GM12892 (cell line): ENCODE measurements around the gene DIS3L.

Source experiments
- POLR2A ChIP-seq: IDR thresholded peaks from 2 replicates; pipeline ENCODE4 v1.6.1; 2011; ENCODE audit warnings: low read depth, low read length, control low read depth
- POLR2AphosphoS5 ChIP-seq: IDR thresholded peaks from 2 replicates; pipeline ENCODE4 v1.6.1; 2011; ENCODE audit warnings: low read depth, low read length, control low read depth

GRCh38 chr15:66287461-66288057 is 5.8 kb upstream of the DIS3L start:
- TF ChIP-seq POLR2A: no peak
- TF ChIP-seq POLR2AphosphoS5: no peak
